HEK293 (cell line): ENCODE results near the gene APBB2.

Experiments
- CTCF ChIP-seq: fragments of 450-650 bp; formaldehyde crosslinking; IDR thresholded peaks from 2 replicates; pipeline ENCODE4 v1.5.1; 2016; ENCODE audit warnings: missing biosample characterization, missing genetic modification characterization
- REST ChIP-seq: fragments of 450-650 bp; formaldehyde crosslinking; IDR thresholded peaks from 2 replicates; pipeline ENCODE4 v1.5.1; 2016; ENCODE audit warnings: missing biosample characterization, missing genetic modification characterization
- SP2 ChIP-seq: fragments of 450-650 bp; formaldehyde crosslinking; IDR thresholded peaks from 2 replicates; pipeline ENCODE4 v1.5.1; 2016; ENCODE audit warnings: missing biosample characterization, missing genetic modification characterization
- SP3 ChIP-seq: fragments of 450-650 bp; formaldehyde crosslinking; IDR thresholded peaks from 2 replicates; pipeline ENCODE4 v1.5.1; 2016; ENCODE audit warnings: missing biosample characterization, missing genetic modification characterization
- WT1 ChIP-seq: fragments of 450-650 bp; formaldehyde crosslinking; IDR thresholded peaks from 2 replicates; pipeline ENCODE4 v1.5.1; 2016; ENCODE audit warnings: missing biosample characterization, missing genetic modification characterization
- ZBTB21 ChIP-seq: fragments of 450-650 bp; formaldehyde crosslinking; IDR thresholded peaks from 2 replicates; pipeline ENCODE4 v1.5.1; 2017; ENCODE audit warnings: missing biosample characterization, missing genetic modification characterization
- ZFP3 ChIP-seq: fragments of 450-650 bp; formaldehyde crosslinking; IDR thresholded peaks from 2 replicates; pipeline ENCODE4 v1.5.1; 2016; ENCODE audit warnings: low read depth, missing biosample characterization, missing genetic modification characterization
- ZNF423 ChIP-seq: fragments of 450-650 bp; formaldehyde crosslinking; IDR thresholded peaks from 2 replicates; pipeline ENCODE4 v1.5.1; 2016; ENCODE audit warnings: missing biosample characterization, missing genetic modification characterization
- ZNF639 ChIP-seq: fragments of 450-650 bp; formaldehyde crosslinking; IDR thresholded peaks from 2 replicates; pipeline ENCODE4 v1.5.1; 2016; ENCODE audit warnings: missing biosample characterization, missing genetic modification characterization
- ZSCAN16 ChIP-seq: fragments of 450-650 bp; formaldehyde crosslinking; IDR thresholded peaks from 2 replicates; pipeline ENCODE4 v1.5.1; 2016; ENCODE audit warnings: missing biosample characterization, missing genetic modification characterization

GRCh38 chr4:40822420-40823166, 391.7 kb downstream of the APBB2 start:
- no peak for TF ChIP-seq CTCF (tag by site-specific recombination)
- TF ChIP-seq ZFP3 (tag by site-specific recombination), result no peak
- TF ChIP-seq SP2 (tag by site-specific recombination), result no peak
- no peak for TF ChIP-seq REST (tag by site-specific recombination)
- no peak for TF ChIP-seq ZNF639
- no peak for TF ChIP-seq WT1
- no peak for TF ChIP-seq ZBTB21 (tag by site-specific recombination)
- TF ChIP-seq SP3 (tag by site-specific recombination), result no peak
- TF ChIP-seq ZSCAN16, result no peak
- no peak for TF ChIP-seq ZNF423
